Body of pancreas (tissue), 4 donors: ENCODE measurements around the gene FUT3.
"Not testable (repeated sequence)": the region's sequence is repeated elsewhere in the genome, so short reads cannot be mapped to it uniquely, and the experiment has no call there.

Source experiments
- CTCF ChIP-seq, 7 experiments: fragments of 450-650 bp in 4 of 7; fragments of 200-600 bp in 3 of 7; sonication (generic) in 3 of 7; IDR thresholded peaks; one replicate each; pipeline ENCODE4 v1.5.1; 2016 to 2019; ENCODE audit warnings: antibody characterized with exemption in 7 of 7
- POLR2A ChIP-seq, 3 donors: fragments of 450-650 bp; IDR thresholded peaks; one replicate each; pipeline ENCODE4 v1.6.1; 2016; ENCODE audit warnings: antibody characterized with exemption in 3 of 3, mild to moderate bottlenecking in 2 of 3

GRCh38 chr19:5855151-5855550 lies 3.9 kb upstream of the FUT3 start:
- not testable (repeated sequence) for TF ChIP-seq CTCF, POLR2A (IDR thresholded peaks at IDR 0.05)
